Measurements from ENCODE around the gene CPM.
"Not testable (repeated sequence)": the region's sequence is repeated elsewhere in the genome, so short reads cannot be mapped to it uniquely, and the experiment has no call there.

Gene CPM

DNA sequence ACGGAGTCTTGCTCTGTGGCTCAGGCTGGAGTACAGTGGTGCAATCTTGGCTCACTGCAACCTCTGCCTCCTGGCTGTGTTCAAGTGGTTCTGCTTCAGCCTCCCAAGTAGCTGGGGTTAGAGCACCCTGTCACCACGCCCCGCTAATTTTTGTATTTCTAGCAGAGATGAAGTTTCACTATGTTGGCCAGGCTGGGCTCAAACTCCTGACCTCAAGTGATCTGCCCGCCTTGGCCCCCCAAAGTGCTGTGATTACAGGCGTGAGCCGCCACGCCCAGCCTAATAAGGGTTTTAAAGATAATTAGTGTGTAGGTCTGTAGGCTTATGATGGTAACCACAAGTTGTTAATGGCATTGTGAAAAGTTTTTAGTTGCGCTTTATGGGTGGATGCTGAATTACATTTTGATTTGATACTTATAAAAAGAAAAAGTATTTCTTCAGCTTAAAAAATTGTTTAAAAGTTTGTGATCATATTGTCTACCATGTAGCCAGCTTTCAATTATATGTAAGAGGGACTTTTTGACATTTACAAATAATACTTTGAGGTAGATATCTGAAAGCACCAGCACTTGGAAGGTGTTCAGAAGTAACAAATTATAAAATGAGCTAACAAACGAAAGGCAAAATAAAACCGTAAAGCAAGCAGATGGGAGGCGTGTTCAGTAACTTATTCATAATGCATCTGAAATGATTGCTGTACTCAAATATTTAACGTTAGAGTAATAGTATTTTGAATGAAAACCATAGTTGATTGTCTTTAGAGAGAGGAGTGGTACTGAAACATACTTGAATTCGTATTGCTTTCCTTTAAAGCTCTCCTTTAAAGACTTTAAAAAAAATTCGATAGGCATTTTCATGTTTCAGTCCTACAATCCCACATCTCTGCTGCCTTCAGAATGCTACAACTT is 87.9 kb downstream of the CPM start:
- no peak for DNase-seq

DNA sequence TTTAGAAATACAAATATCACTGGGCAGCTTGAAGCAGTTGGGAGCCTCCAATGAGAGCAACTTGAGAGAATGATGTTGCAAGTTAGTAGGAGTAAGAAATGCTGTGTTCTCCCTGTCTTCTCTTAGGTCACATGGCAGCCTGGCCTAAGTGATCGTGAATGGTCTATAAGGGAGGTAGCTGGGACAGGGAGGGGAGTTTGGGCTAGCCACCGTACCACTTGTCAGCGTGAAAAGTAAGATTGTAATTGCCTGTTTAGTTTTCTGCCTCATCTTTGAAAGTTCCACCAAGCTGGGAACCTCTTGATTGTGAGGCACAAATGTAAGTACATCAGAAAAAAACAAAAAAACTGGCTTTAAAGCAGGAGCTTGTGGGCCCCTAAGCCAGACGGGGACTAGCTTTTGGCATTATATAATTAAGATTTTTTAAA is 88.6 kb downstream of the CPM start:
- DNase-seq, result no peak

DNA sequence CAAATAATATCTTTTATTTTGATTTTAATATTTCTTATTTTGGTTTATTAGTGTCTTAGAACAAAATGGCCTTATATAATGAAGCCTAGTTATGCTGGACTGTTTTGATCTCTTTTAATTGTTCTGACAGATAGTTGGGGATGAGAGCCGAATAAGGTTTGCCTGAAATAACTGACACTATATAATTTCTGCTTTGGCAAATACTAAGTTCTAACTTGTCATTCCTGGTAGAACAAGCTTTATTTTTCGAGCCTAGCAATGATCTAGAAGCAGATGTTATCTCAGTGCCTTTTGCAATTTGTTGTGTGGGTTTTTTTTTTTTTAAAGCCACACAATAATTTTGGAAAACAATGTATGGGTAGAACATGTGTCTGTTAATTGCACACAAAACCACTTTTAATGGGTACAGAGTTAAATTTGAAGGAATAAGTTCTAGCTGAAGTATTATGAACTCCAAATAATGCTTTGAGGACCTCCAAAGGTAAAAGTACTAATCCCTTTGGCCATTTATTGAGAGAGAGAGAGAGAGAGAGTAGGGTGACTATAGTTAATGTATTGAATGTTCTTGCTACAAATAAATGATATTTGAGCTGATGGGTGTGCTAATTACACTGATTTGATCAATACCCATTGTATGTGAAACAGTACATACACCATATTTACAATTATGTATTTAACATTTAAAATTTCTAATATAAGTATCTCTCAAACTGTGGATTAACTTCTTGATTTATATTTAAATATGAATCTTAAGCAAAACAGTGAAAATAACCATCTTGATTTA is 90.0 kb downstream of the CPM start:
- no peak for DNase-seq

DNA sequence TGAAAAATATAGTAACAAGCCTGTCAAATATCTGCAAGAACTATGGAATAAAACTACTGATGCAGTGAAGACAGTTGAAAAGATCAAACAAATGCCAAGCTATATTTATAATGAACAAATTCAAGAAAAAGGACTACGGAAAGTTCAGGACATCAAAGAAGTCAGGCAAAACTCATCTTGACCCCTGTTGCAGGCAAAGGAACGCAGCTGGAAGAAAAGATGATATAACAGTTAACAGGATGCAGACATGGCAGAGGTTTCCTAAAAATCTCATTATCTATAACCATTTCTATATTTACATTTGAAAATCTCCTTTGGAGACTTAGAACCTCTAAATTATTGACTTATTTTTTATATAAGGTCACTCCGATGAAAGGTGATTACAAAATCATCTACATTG is 90.8 kb downstream of the CPM start:
- DNase-seq, result no peak

DNA sequence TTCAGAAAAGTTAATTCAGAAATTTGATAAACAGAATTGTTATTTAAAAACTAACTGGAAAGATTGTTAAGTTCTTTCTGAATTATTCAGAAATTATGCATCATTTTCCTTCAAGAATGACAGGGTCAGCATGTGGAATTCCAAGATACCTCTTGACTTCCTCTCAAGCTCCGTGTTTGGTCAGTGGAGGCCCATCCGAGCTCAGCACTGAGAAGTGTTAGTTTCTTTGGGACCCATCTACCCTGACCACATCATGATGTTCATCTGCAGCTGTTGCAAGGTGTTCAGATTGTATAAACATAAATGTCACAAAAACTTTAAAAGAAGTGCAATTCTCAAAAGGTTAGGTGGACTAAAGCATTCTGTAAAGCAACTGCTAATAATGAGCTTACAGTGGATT is 91.3 kb downstream of the CPM start:
- DNase-seq, result no peak

DNA sequence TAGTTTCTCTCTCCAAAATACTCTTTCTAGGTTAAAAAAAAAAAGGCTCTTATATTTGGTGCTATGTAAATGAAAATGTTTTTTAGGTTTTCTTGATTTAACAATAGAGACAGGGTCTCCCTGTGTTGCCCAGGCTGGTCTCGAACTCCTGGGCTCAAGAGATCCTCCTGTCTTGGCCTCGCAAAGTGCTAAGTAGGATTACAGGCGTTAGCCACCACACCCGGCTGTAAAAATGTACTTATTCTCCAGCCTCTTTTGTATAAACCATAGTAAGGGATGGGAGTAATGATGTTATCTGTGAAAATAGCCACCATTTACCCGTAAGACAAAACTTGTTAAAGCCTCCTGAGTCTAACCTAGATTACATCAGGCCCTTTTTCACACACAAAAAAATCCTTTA is 91.8 kb downstream of the CPM start:
- not testable (repeated sequence) for DNase-seq

DNA sequence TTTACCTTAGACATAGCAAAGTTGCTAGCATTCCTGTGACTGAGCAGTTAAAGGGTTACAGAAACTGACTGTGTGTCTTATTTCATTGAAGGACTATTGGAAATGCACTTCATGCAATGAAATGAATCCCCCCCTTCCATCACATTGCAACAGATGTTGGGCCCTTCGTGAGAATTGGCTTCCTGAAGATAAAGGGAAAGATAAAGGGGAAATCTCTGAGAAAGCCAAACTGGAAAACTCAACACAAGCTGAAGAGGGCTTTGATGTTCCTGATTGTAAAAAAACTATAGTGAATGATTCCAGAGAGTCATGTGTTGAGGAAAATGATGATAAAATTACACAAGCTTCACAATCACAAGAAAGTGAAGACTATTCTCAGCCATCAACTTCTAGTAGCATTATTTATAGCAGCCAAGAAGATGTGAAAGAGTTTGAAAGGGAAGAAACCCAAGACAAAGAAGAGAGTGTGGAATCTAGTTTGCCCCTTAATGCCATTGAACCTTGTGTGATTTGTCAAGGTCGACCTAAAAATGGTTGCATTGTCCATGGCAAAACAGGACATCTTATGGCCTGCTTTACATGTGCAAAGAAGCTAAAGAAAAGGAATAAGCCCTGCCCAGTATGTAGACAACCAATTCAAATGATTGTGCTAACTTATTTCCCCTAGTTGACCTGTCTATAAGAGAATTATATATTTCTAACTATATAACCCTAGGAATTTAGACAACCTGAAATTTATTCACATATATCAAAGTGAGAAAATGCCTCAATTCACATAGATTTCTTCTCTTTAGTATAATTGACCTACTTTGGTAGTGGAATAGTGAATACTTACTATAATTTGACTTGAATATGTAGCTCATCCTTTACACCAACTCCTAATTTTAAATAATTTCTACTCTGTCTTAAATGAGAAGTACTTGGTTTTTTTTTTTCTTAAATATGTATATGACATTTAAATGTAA is 93.5 kb downstream of the CPM start:
- DNase-seq, result no peak

DNA sequence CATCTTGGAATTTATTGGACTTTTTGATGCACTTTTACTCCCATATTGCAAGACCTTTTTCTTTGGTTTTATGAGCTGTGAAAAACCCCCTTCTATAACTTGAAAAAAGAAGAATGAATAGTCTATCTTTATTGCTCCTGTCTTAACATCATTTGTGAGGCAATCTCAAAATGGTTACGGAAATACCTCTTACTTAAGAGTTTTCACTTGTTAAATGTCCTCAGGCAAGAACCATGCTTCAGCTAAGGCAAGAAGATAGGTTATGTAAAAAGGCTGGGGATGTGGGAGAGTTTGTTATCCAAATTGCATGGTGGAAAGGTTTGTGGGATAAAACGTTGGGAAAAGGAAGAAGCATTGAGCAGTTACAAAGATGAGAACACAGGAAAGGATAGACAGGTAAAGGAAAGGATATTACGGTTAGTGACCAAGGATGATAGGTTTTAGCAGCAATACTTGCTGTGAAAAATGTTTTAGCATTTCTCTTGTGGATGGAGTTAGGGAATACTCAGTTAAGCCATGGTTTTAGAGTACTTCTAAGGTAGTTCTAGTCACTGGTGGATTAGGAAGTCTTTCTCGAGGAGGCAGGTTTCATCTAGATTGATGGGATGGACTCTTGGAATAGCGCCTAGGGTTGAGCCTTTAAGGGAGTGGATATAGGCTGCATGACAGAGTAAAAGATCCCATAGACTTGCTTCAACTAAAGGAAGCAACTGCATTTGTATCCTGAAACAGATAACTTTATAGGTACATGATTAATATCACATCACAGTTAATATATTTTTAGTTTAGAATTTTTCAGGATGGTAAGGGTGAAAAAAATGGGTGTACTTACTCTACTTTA is 94.7 kb downstream of the CPM start:
- DNase-seq, result no peak

DNA sequence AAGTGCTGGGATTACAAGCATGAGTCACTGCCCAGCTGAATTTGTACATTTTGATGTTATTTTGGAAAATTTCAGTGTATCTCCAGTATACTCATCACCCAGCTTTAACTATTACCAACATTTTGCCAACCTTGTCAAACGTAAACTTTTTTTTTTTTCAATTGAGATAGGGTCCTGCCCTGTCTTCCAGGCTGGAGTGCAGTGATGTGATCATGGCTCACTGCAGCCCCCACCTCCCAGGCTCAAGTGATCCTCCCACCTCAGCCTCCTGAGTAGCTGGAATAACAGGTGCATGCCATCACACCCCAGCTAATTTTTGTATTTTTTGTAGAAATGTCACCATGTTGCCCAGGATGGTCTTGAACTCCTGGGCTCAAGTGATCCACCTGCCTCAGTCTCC is 95.8 kb downstream of the CPM start:
- DNase-seq, result no peak

DNA sequence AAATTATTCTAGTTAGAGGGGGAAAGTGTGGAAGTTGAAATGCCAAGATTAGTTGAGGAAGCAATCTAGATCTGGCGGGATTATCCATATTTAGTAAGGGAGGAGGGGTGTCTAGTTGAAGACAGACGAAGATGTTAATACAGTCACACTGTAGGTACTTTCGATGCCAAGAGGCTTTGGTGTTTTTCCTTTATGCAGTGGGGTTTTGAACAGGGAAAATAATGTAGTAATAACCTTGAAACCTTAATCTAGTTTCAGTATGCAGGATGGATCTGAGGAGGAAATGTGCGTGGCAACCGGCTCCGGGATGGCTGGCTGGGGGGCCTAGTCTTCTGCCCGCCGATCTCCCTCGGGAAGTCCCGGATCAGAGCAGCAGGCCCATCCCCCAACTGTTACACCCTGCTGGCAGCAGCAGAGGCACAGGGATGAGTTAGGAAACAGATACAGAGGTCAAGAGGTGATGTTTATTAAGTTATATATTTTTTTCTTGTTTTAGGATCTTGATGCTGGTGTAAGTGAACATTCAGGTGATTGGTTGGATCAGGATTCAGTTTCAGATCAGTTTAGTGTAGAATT is 97.5 kb downstream of the CPM start:
- no peak for DNase-seq

DNA sequence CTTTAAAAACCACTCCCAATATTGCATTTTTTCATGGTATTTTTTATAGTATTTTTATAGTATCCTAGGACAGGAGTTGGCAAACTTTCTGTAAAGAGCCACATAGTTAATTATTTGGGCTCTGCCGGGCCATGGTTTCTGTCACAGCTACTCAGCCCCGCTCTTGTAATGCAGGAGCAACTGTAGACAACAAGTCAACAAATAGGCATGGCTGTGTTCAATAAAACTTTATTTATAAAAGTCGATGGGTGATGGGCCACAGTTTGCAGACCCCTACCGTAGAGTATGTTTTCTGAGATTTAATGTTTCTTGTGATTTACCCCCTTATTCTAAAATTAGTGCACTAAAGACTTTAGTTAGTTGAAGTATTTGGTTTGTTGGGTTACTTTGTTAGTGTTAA is 99.5 kb downstream of the CPM start:
- no peak for DNase-seq

DNA sequence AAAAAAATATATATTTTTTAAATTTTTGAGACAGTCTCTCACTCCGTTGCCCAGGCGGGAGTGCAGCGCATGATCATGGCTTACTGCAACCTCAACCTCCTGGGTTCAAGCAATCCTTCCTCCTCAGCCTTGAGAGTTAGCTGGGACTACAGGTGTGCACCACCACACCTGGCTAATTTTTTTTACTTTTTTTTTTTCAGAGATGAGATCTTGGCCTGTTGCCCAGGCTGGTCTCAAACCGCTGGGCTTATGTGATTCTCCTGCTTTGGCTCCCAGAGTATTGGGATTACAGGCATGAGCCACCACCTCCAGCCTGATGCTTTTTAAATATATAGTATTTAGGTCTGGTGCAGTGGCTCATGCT is 100.5 kb downstream of the CPM start:
- DNase-seq, result no peak

DNA sequence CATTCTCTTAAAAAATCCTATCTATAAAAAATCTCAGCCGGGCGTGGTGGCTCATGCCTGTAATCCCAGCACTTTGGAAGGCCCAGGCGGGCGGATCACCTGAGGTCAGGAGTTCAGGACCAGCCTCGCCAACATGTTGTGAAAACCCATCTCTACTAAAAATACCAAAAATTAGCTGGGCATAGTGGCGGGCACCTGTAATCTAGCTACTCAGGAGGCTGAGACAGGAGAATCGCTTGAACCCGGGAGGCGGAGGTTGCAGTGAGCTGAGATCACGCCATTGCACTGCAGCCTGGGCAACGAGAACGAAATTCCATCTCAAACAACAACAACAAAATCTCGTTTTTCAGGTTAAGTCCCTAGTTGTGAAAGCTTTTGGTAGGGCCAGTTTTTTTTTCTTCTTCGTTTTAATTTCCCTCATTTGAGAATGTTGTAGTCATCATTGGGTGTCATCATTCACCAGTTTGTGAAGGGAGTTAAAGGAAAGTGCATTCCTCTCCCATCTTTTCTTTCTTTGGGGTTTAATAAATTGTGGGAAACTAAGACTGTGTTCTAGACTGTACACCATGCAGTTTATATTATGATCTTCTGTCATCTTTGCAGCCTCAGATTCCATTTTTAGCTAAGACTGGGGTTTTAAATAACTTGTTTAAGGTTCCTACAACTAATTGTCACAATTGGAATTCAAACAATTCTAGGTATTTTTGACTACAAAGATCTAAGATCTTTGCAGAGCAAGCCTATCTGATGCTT is 101.0 kb downstream of the CPM start:
- DNase-seq, result no peak

DNA sequence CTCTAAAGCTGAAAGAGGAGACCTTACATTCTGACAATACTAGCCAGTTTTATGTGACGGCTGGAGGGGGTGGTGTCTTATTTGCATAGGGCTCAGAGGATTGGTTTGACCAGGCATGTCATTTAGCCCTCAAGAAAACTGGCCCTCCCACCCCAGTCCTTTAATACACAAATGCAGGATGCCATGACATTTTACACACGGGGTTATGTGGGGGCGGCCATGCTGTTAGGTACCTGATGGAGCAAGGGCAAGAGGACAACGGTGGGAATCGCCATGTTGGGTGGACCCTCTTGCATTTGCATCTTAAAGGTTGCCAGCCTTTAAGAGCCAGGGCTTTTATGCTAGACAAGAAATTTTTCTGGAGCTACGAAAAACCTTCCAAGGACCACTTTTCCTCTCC is 101.7 kb downstream of the CPM start:
- DNase-seq, result no peak

DNA sequence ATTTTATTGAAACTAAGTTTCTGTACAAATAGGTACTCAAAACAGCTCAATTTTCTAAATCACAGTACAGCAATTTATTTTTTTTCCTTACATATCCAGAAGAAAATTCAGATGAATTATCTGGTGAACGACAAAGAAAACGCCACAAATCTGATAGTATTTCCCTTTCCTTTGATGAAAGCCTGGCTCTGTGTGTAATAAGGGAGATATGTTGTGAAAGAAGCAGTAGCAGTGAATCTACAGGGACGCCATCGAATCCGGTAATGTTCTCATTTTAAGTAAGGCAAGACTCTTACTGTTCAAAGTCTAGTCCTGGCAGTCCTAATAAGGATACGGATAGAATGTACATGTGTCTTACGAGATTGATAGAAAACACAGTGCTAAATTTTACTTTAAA is 104.3 kb downstream of the CPM start:
- DNase-seq, result no peak

DNA sequence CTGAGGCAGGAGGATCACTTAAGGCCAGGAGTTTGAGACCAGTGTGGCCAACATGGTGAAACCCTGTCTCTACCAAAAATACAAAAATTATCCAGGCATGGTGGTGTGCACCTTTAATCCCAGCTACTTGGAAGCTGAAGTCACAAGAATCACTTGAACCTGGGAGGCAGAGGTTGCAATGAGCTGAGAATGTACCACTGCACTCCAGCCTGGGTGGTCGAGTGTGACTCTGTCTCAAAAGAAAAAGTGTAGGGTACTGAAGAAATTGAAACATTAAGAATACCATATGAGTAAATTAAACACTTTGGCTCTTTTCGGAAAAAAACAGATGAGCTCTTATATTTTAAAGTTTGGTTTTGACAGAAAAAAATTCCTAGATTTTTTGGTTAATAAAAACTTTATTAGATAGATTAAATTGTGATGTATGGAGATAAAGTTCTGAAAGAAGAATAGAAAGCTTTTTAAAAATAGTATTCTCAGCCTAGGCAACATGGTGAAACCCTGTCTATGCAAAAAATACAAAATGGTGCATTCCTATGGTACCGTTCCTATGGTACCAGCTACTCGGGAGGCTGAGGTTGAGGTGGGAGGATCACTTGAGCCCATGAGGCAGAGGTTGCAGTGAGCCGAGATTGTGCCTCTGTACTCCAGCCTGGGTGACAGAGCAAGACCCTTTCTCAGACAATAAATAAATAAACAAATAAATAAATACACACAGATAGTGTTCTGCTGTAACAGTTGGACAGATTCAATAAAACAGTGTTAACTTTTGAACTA is 104.9 kb downstream of the CPM start:
- no peak for DNase-seq

DNA sequence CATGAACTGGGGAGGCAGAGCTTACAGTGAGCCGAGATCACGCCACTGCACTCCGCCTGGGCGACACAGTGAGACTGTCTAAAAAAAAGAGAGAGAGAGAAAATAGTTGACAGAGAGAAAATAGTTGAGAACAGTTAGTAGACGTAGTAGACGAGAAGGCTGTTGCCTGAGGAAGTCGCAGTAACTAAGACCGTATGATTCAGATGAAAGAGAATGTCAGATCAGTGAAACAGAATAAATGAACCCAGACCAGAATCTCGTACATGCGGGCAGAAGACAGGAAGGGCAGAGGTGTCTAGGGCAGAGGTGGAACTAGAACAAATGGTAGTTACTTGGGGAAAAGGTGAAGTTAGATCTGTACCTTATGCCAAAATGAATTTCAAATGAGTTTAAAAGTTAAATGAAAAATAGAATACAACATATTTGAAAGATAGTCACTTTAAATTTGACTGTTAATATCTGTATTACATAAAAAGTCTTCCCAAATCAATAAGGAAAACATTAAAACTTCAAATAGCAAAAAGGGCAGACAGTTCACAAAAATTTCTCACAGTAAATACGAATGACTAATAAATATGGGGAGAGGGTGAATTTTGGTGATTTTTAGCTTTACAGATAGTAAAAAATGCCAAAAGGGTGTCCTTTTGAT is 107.3 kb downstream of the CPM start:
- DNase-seq, result no peak

DNA sequence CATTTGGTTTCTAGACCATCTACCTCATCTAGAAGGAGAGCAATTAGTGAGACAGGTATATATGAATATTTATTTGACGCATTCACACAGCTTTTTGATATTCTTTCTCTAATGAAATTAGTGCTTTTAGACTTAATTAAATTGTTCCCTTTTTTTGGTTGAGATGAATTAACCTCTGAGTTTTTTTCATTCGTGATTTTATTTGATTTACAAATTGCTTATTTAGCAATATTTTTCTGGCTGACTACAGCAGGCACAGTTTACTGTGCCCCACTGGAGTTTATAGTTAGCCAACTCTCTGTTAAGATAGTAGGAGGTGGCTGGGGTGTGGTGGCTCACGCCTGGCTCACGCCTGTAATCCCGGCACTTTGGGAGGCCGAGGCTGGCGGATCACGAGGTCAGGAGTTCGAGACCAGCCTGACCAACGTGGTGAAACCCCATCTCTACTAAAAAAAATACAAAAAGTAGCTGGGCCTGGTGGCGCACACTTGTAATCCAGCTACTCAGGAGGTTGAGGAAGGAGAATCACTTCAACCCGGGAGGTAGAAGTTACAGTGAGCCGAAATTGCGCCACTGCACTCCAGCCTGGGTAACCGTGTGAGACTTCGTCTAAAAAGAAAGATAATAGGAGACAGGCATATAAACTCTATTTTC is 108.2 kb downstream of the CPM start:
- DNase-seq, result no peak

DNA sequence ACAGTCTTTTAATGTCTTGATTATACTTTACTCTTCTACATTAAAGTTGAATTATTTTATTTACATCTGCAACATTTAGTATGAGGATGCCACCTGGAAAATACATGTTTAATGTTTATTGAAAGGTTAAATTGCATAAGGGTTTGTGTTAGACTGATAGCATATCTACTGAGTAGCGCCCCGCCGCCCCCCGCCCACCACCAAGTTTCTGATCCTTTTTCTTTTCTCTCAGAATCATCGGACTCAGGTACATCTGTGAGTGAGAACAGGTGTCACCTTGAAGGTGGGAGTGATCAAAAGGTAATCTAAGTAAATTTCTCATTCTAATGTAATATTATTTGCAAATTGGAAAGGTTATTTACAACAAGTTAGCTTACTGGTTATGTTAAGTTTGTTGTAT is 108.8 kb downstream of the CPM start:
- no peak for DNase-seq

All from DMS 273 treated with DMSO at 0.1 percent for 48 hours (cell line).